ENCODE measurements around the gene MLIP.

GRCh38 chr6:54216336-54216735 is 105.1 kb downstream of the MLIP start:
- TF ChIP-seq POLR2AphosphoS5 (IDR thresholded peaks at IDR 0.05; ENCODE audit: low read depth, low read length) (no peak), ATF2 (IDR thresholded peaks at IDR 0.05; ENCODE audit: low read length) (no peak), RAD21 (IDR thresholded peaks at IDR 0.05 in 1 of 2, conservative IDR thresholded peaks at IDR 0.05 in 1 of 2; ENCODE audit: low read depth in 2 of 2, low read length in 2 of 2) (no peak), CTCF (IDR thresholded peaks at IDR 0.05; ENCODE audit: control extremely low read depth in 1 of 3, insufficient read depth in 1 of 3, low read depth in 1 of 3, low read length in 3 of 3) (no peak), HDAC2 (IDR thresholded peaks at IDR 0.05; ENCODE audit: borderline replicate concordance in 1 of 2, low read depth in 2 of 2, low read length in 2 of 2) (no peak), MAX (IDR thresholded peaks at IDR 0.05) (no peak), POLR2A (IDR thresholded peaks at IDR 0.05; ENCODE audit: control extremely low read depth in 1 of 2, low read depth in 2 of 2, low read length in 2 of 2) (no peak)
